Lung (tissue), 12 donors: Measurements from ENCODE around the gene LHPP. TPM values are rescaled to one million over a fixed set of nuclear protein-coding genes. Genes with fewer than 3 reads are reported as not detected.

ENCODE experiments used
- ATAC-seq: fragments of 200-7000 bp; cut with Tn5 transposase; one replicate; pipeline ENCODE4 v1.9.1; 2020; ENCODE audit warnings: moderate number of reproducible peaks; ENCODE audit not compliant: insufficient read depth, low FRiP score
- DNase-seq, 3 donors: peaks; one replicate each; pipeline ENCODE4 v3.0.0-alpha.2; 2013 to 2017
- H3K27ac ChIP-seq, 2 donors: one replicate each; pipeline ENCODE4 v1.5.1; 2013; ENCODE audit warnings: mild to moderate bottlenecking in 2 of 2, moderate library complexity in 2 of 2, control low read depth in 1 of 2, inconsistent platforms in 1 of 2, low read depth in 1 of 2, low read length in 1 of 2
- H3K27me3 ChIP-seq, 3 donors: one replicate each; pipeline ENCODE4 v1.5.1; 2013; ENCODE audit warnings: low read length in 2 of 3; ENCODE audit not compliant: control insufficient read depth in 3 of 3, insufficient read depth in 3 of 3
- H3K36me3 ChIP-seq, 4 donors: one replicate each; pipeline ENCODE4 v1.5.1; 2013; ENCODE audit warnings: low read length in 4 of 4, mild to moderate bottlenecking in 1 of 4, moderate library complexity in 1 of 4; ENCODE audit not compliant: control insufficient read depth in 4 of 4, insufficient read depth in 4 of 4
- H3K4me1 ChIP-seq, 5 donors: one replicate each; pipeline ENCODE4 v1.5.1; 2013; ENCODE audit warnings: low read length in 5 of 5, mild to moderate bottlenecking in 2 of 5, moderate library complexity in 1 of 5; ENCODE audit not compliant: control insufficient read depth in 5 of 5, insufficient read depth in 5 of 5
- H3K4me3 ChIP-seq: one replicate; pipeline ENCODE4 v1.5.1; 2013; ENCODE audit warnings: mild to moderate bottlenecking, control low read depth, moderate library complexity
- H3K9ac ChIP-seq, 2 donors: one replicate each; pipeline ENCODE4 v1.5.1; 2013; ENCODE audit warnings: low read length in 2 of 2, control low read depth in 1 of 2; ENCODE audit not compliant: insufficient read depth in 1 of 2
- H3K9me3 ChIP-seq, 4 donors: one replicate each; pipeline ENCODE4 v1.5.1; 2013; ENCODE audit warnings: low read length in 3 of 4, mild to moderate bottlenecking in 1 of 4, moderate library complexity in 1 of 4; ENCODE audit not compliant: control insufficient read depth in 4 of 4, insufficient read depth in 3 of 4
- WGBS, 2 donors: extraction: QIAGEN DNeasy Blood & Tissue Kit; methylation state at CpG; one replicate each; pipeline ENCODE4 v1.1.7; 2013; 5-methylcytosine and 5-hydroxymethylcytosine counted together
- polyA plus RNA-seq, 2 donors: library from polyadenylated mRNA; stranded (reverse); fragments of 200-250 nt; gene quantifications; one replicate each; pipeline ENCODE4 v1.2.1, GENCODE V29; 2013
- total RNA-seq, 2 donors: library from RNA; depleted of rRNA in 1 of 2; stranded (reverse); fragments of >200 nt in 1 of 2; gene quantifications; one replicate each; pipeline ENCODE4 v1.2.1, GENCODE V29; 2014 to 2021
- TF ChIP-seq, protein P1 (sequence below): IDR thresholded peaks from 2 replicates; pipeline ENCODE4 v1.5.1; 2012; ENCODE audit warnings: mild to moderate bottlenecking; ENCODE audit errors: control extremely low read depth, extremely low read depth
- donor health status: control.
- donor health status: control.
- donor health status: Bipolar disorder and iron deficiency.
- donor health status: healthy.
- donor health status: DM: yes; HTN: yes; CAD: no.

The LHPP gene
- total and polyA plus RNA-seq, 4 donors = 7.1 to 18.6 (median 14.8) TPM

DNA sequence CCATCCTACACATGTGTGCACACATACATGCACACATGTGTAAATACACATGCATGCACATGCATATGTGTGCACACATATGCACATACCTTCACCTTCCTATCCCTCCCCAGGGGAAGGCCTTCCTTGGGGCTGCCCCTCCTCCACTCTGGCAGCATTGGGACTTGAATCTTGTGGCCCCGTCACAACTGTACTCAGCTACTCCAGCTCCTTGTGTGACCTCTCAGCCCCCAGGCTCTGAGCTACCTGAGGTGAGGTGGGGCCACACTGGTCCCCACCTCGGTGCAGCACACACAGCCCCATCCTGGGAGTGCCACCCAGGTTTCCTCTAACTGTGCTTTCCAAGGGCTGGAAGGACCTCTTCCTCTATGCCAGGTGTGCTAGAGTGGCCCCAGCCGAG is 116.0 kb downstream of the LHPP start:
- DNase-seq = no peak
- Histone ChIP-seq H3K27me3 (no peaks in the 10 kb centered on the region), H3K36me3 (no peaks in the 10 kb centered on the region), H3K4me1 (no peaks in the 10 kb centered on the region), H3K4me3 (no peak overlapping the region), H3K9ac (no peak overlapping the region), H3K27ac (no peak overlapping the region), H3K9me3 (peaks cover 0 to 3% (median 0%) of the 10 kb centered on the region in 4 donors)
- no peak for ATAC-seq
- 88 to 93% methylated on average over 3 of the region's 3 CpGs for WGBS, 2 donors
- TF ChIP-seq, protein P1, sequence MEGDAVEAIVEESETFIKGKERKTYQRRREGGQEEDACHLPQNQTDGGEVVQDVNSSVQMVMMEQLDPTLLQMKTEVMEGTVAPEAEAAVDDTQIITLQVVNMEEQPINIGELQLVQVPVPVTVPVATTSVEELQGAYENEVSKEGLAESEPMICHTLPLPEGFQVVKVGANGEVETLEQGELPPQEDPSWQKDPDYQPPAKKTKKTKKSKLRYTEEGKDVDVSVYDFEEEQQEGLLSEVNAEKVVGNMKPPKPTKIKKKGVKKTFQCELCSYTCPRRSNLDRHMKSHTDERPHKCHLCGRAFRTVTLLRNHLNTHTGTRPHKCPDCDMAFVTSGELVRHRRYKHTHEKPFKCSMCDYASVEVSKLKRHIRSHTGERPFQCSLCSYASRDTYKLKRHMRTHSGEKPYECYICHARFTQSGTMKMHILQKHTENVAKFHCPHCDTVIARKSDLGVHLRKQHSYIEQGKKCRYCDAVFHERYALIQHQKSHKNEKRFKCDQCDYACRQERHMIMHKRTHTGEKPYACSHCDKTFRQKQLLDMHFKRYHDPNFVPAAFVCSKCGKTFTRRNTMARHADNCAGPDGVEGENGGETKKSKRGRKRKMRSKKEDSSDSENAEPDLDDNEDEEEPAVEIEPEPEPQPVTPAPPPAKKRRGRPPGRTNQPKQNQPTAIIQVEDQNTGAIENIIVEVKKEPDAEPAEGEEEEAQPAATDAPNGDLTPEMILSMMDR = no peak

DNA sequence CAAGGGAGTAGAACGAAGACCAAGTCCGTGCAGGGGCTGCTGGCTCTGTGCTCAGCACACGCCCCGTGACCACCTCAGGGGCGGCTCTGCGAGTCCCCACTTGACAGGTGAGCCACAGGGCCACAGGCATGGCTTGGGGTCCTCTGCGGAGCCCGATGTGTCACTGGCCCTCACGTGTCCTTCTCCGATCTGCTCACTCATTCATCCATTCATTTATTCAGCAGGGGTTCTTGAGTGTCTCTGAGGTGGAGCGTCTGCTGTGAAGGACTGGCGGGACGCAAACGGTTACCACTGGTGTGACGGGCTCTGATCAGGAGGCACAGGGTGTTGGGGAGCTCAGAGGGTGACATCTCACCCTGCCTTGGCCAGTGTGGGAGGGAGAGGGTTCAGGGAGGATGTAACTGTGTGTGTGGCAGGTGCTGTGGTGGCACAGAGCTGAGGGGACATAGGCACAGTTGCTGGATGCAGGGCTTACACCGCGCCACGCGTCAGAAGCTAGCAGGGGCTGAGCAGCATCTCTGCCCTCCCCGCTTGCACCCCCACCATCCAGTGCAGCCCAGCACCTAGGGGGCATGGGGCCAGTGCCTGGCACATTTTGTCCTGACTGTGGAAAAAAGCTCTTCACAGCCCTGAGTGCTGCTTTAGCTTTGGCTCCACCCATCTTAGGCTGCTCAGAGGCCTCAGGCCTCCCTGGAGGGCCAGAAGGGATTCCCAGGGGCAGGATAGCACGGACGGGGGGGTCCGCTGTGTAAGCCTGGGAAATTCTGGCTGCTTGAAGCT is 116.8 kb downstream of the LHPP start:
- H3K4me3 ChIP-seq = no peak overlapping the region
- no peak overlapping the region for H3K9ac ChIP-seq
- ATAC-seq (no peak), DNase-seq (no peak)
- no peak overlapping the region for H3K27ac ChIP-seq
- WGBS, 2 donors = 89 to 94% methylated on average over 23 of the region's 23 CpGs
- H3K36me3 ChIP-seq = no peaks in the 10 kb centered on the region
- TF ChIP-seq, protein P1 = no peak
- no peaks in the 10 kb centered on the region for H3K4me1 ChIP-seq
- peaks cover 0 to 3% (median 0%) of the 10 kb centered on the region in 4 donors for H3K9me3 ChIP-seq
- H3K27me3 ChIP-seq = no peaks in the 10 kb centered on the region

DNA sequence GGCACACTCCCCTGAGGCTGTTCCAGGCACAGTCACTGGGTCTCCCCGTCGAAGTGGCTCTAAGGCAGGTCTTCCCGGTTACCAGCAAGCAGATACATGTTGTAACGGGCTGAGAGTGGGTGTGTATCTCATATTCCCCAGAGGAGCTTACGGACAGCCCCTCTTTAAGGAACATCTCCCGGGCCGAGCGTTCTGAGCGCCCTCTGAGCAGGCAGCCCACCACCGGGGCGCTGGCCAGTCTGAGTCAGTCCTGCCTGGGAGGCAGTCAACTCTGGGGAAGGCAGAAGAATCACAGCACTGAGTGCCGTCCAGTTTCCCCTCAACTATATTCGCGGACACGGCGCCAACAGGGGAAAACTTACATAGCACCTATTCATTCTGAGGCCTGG is 117.4 kb downstream of the LHPP start:
- no peak overlapping the region for H3K9ac ChIP-seq
- H3K4me3 ChIP-seq = no peak overlapping the region
- H3K27me3 ChIP-seq = no peaks in the 10 kb centered on the region
- H3K36me3 ChIP-seq = no peaks in the 10 kb centered on the region
- DNase-seq (no peak), ATAC-seq (no peak)
- 77 to 90% methylated on average over 16 of the region's 16 CpGs for WGBS, 2 donors
- no peak overlapping the region for H3K27ac ChIP-seq
- TF ChIP-seq, protein P1 = no peak
- peaks cover 0 to 3% (median 0%) of the 10 kb centered on the region in 4 donors for H3K9me3 ChIP-seq
- H3K4me1 ChIP-seq = no peaks in the 10 kb centered on the region
